Testis (tissue), 2 donors: ENCODE data around the gene PGAP1.

Source experiments
- POLR2A ChIP-seq: fragments of 450-650 bp; IDR thresholded peaks from one replicate; pipeline ENCODE4 v1.6.1; 2017; ENCODE audit warnings: antibody characterized with exemption, mild to moderate bottlenecking, moderate library complexity
- TF ChIP-seq, protein P1 (sequence below), 3 experiments: fragments of 450-650 bp in 2 of 3; fragments of 200-600 bp in 1 of 3; sonication (generic) in 1 of 3; IDR thresholded peaks; one replicate each; pipeline ENCODE4 v1.5.1; 2016 to 2019; ENCODE audit warnings: antibody characterized with exemption in 3 of 3, mild to moderate bottlenecking in 2 of 3, moderate library complexity in 1 of 3

DNA sequence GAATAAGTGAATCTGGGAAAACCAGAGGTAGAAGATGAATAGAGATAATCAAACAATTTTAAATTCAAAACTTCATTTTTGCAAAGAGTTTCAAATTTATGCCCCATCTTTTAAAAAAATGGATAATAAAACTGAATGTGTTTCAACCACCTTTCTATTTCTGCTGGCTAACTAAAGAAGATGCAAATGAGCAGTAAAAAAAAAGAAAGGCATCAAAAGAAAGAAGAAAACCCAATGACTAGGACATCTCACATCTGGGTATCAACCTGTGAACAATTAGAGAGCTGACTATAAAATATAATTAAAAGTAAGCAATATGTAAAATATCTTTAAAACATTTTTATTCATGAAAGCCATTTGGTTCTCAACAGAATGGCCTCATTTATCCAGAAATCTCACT, 2.5 kb downstream of the PGAP1 start:
- TF ChIP-seq, protein P1, sequence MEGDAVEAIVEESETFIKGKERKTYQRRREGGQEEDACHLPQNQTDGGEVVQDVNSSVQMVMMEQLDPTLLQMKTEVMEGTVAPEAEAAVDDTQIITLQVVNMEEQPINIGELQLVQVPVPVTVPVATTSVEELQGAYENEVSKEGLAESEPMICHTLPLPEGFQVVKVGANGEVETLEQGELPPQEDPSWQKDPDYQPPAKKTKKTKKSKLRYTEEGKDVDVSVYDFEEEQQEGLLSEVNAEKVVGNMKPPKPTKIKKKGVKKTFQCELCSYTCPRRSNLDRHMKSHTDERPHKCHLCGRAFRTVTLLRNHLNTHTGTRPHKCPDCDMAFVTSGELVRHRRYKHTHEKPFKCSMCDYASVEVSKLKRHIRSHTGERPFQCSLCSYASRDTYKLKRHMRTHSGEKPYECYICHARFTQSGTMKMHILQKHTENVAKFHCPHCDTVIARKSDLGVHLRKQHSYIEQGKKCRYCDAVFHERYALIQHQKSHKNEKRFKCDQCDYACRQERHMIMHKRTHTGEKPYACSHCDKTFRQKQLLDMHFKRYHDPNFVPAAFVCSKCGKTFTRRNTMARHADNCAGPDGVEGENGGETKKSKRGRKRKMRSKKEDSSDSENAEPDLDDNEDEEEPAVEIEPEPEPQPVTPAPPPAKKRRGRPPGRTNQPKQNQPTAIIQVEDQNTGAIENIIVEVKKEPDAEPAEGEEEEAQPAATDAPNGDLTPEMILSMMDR (IDR thresholded peaks at IDR 0.05), result no peak
- no peak for TF ChIP-seq POLR2A
